GM23338 (cell line): ENCODE data around the gene NDUFAB1. TPM values are rescaled to one million over a fixed set of nuclear protein-coding genes. Genes with fewer than 3 reads are reported as not detected.

Source experiments
- ATAC-seq: fragments of 200-7000 bp; cut with Tn5 transposase; 3 replicates; pipeline ENCODE4 v1.9.1; 2020
- DNase-seq: peaks from one replicate; pipeline ENCODE4 v3.0.0-alpha.2; 2015; ENCODE audit warnings: low spot score
- H2AFZ ChIP-seq: fragments of 200-600 bp; sonication (generic); 2 replicates; pipeline ENCODE4 v1.8.0; 2016; ENCODE audit warnings: antibody characterized with exemption, mild to moderate bottlenecking, moderate library complexity
- H3F3A ChIP-seq: fragments of 200-600 bp; sonication (generic); replicated peaks from 2 replicates; pipeline ENCODE4 v1.8.0; 2017; ENCODE audit warnings: antibody characterized with exemption, mixed run types, low read depth
- H3K27ac ChIP-seq: fragments of 200-600 bp; sonication (generic); 2 replicates; pipeline ENCODE4 v1.6.1; 2016; ENCODE audit warnings: low read depth
- H3K27me3 ChIP-seq: fragments of 200-600 bp; sonication (generic); 2 replicates; pipeline ENCODE4 v1.8.0; 2016; ENCODE audit warnings: mild to moderate bottlenecking, mixed run types, moderate library complexity; ENCODE audit not compliant: insufficient read depth
- H3K36me3 ChIP-seq: fragments of 200-600 bp; sonication (generic); 2 replicates; pipeline ENCODE4 v1.8.0; 2016; ENCODE audit warnings: mild to moderate bottlenecking; ENCODE audit not compliant: insufficient read depth
- H3K4me1 ChIP-seq: fragments of 200-600 bp; sonication (generic); 2 replicates; pipeline ENCODE4 v1.8.0; 2016; ENCODE audit warnings: mild to moderate bottlenecking, moderate library complexity; ENCODE audit not compliant: insufficient read depth
- H3K4me2 ChIP-seq: fragments of 200-600 bp; sonication (generic); 2 replicates; pipeline ENCODE4 v1.7.1; 2017; ENCODE audit warnings: mixed run types
- H3K4me3 ChIP-seq: fragments of 200-600 bp; sonication (generic); 2 replicates; pipeline ENCODE4 v1.6.1; 2016; ENCODE audit warnings: mixed run types
- H3K79me2 ChIP-seq: fragments of 200-600 bp; sonication (generic); replicated peaks from 2 replicates; pipeline ENCODE4 v1.8.0; 2017; ENCODE audit warnings: mild to moderate bottlenecking; ENCODE audit not compliant: insufficient read depth
- H3K9me2 ChIP-seq: fragments of 200-600 bp; sonication (generic); 2 replicates; pipeline ENCODE4 v1.8.0; 2017; ENCODE audit not compliant: insufficient read depth
- H4K20me1 ChIP-seq: fragments of 200-600 bp; sonication (generic); replicated peaks from 2 replicates; pipeline ENCODE4 v1.8.0; 2017; ENCODE audit warnings: mild to moderate bottlenecking; ENCODE audit not compliant: insufficient read depth
- H3K27ac Mint-ChIP-seq: 2 replicates; pipeline ENCODE4 v1.8.0; 2020; ENCODE audit warnings: inconsistent platforms, mild to moderate bottlenecking, moderate library complexity, mixed read lengths
- H3K27me3 Mint-ChIP-seq: 3 replicates; pipeline ENCODE4 v1.8.0; 2022; ENCODE audit warnings: low read depth, mild to moderate bottlenecking, moderate library complexity, mixed read lengths, inconsistent platforms; ENCODE audit not compliant: insufficient read depth, poor library complexity
- H3K36me3 Mint-ChIP-seq: 3 replicates; pipeline ENCODE4 v1.8.0; 2021; ENCODE audit warnings: low read depth, mild to moderate bottlenecking, inconsistent platforms, moderate library complexity, mixed read lengths
- H3K4me1 Mint-ChIP-seq: 3 replicates; pipeline ENCODE4 v1.8.0; 2020; ENCODE audit warnings: mild to moderate bottlenecking, inconsistent platforms, mixed read lengths
- H3K4me3 Mint-ChIP-seq: 3 replicates; pipeline ENCODE4 v1.8.0; 2021; ENCODE audit warnings: moderate library complexity, mild to moderate bottlenecking, inconsistent platforms, mixed read lengths
- H3K9me3 Mint-ChIP-seq: 3 replicates; pipeline ENCODE4 v1.8.0; 2020; ENCODE audit warnings: moderate library complexity, mild to moderate bottlenecking, inconsistent platforms, mixed read lengths
- CREB1 ChIP-seq: fragments of 250-450 bp; sonication (Bioruptor Pico); IDR thresholded peaks from 2 replicates; pipeline ENCODE4 v1.5.0; 2020; ENCODE audit warnings: low read depth, mild to moderate bottlenecking, moderate library complexity
- EZH2 ChIP-seq: fragments of 200-600 bp; sonication (generic); IDR thresholded peaks from one replicate; pipeline ENCODE4 v1.8.0; 2017; ENCODE audit warnings: antibody characterized with exemption, mild to moderate bottlenecking, low read depth; ENCODE audit not compliant: unreplicated experiment
- EZH2phosphoT487 ChIP-seq: fragments of 200-600 bp; sonication (generic); IDR thresholded peaks from one replicate; pipeline ENCODE4 v1.8.1; 2018; ENCODE audit warnings: antibody characterized with exemption; ENCODE audit not compliant: unreplicated experiment
- JUNB ChIP-seq: IDR thresholded peaks from one replicate; pipeline ENCODE4 v1.6.1; 2016; ENCODE audit warnings: antibody characterized with exemption; ENCODE audit not compliant: unreplicated experiment
- NANOG ChIP-seq: IDR thresholded peaks from 2 replicates; pipeline ENCODE4 v1.6.1; 2016; ENCODE audit warnings: antibody characterized with exemption, borderline replicate concordance
- POLR2AphosphoS5 ChIP-seq: IDR thresholded peaks from 2 replicates; pipeline ENCODE4 v1.6.1; 2016; ENCODE audit warnings: antibody characterized with exemption, low read depth
- STAT1 ChIP-seq: IDR thresholded peaks from one replicate; pipeline ENCODE4 v1.6.1; 2016; ENCODE audit warnings: antibody characterized with exemption; ENCODE audit not compliant: unreplicated experiment
- ZNF114 ChIP-seq: fragments of 250-450 bp; sonication (Bioruptor Pico); IDR thresholded peaks from 2 replicates; pipeline ENCODE4 v1.5.0; 2020; ENCODE audit warnings: mild to moderate bottlenecking, moderate library complexity
- ZNF331 ChIP-seq: fragments of 250-450 bp; sonication (Bioruptor Pico); IDR thresholded peaks from 2 replicates; pipeline ENCODE4 v1.5.0; 2020; ENCODE audit warnings: low read depth, mild to moderate bottlenecking, moderate library complexity
- polyA plus RNA-seq: library from polyadenylated mRNA; unstranded; fragments of >200 nt; fragmentation: Nextera tagmentation; extraction: Ambion mirVana; gene quantifications from 2 replicates; pipeline ENCODE4 v1.2.1, GENCODE V29; 2016
- total RNA-seq: library from RNA; depleted of rRNA; stranded (reverse); fragments of >200 nt; shearing (Covaris generic); gene quantifications from 2 replicates; pipeline ENCODE4 v1.2.3, GENCODE V29; 2014
- TF ChIP-seq, protein P1 (sequence below): IDR thresholded peaks from 2 replicates; pipeline ENCODE4 v1.6.1; 2016; ENCODE audit warnings: antibody characterized with exemption
- TF ChIP-seq, protein P2 (sequence below), 2 experiments: fragments of 200-600 bp in 1 of 2; sonication (generic) in 1 of 2; conservative IDR thresholded peaks; 2 replicates each; pipeline versions ENCODE4 v1.5.1 to v1.6.1; 2016 to 2017; ENCODE audit warnings: antibody characterized with exemption in 2 of 2, low read depth in 2 of 2, mild to moderate bottlenecking in 2 of 2, moderate library complexity in 1 of 2
- TF ChIP-seq, protein P3 (sequence below): fragments of 250-450 bp; sonication (Bioruptor Pico); IDR thresholded peaks from 2 replicates; pipeline ENCODE4 v1.5.0; 2020; ENCODE audit warnings: mild to moderate bottlenecking, moderate library complexity
- TF ChIP-seq, protein P4 (sequence below): IDR thresholded peaks from one replicate; pipeline ENCODE4 v1.6.1; 2018; ENCODE audit warnings: antibody characterized with exemption; ENCODE audit not compliant: unreplicated experiment

The NDUFAB1 gene
- total and polyA plus RNA-seq, 2 experiments from 2014 or later = 136 to 477 TPM

DNA sequence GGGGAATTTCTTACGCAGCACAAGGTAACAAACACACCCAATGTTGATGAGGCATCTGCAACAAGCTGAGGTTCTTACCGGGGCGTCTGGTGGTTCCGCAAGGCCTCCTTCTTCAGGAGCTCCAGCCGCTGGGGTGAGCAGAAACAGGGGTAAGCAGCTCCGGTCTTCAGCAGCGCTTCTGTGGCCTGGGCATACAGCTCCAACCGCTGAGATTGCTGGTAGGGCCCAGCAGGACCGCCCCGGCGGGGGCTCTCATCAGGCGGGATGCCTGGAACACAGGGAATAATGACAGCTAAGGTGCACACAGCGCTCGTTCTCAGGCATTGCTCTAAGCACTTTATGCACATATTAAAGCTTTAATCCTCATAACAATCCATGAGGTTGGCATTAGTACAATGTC lies 51.7 kb downstream of the NDUFAB1 start:
- Histone ChIP-seq H3K79me2 (no peaks in the 10 kb centered on the region), H4K20me1 (peaks cover 19% of the 10 kb centered on the region), H3K4me2 (no peak overlapping the region), H2AFZ (no peak overlapping the region), H3K4me1 (no peaks in the 10 kb centered on the region), H3K27me3 (no peaks in the 10 kb centered on the region), H3K27ac (no peak overlapping the region), H3F3A (no peaks in the 10 kb centered on the region), H3K9me2 (no peaks in the 10 kb centered on the region), H3K36me3 (peaks cover 40% of the 10 kb centered on the region), H3K4me3 (no peak overlapping the region)
- Mint-ChIP-seq H3K27me3 (peaks cover 5% of the 10 kb centered on the region), H3K9me3 (no peaks in the 10 kb centered on the region), H3K4me1 (no peaks in the 10 kb centered on the region), H3K27ac (no peak overlapping the region), H3K4me3 (no peak overlapping the region), H3K36me3 (peaks cover 65% of the 10 kb centered on the region)
- ATAC-seq (no peak), DNase-seq (no peak)
- TF ChIP-seq, protein P1, sequence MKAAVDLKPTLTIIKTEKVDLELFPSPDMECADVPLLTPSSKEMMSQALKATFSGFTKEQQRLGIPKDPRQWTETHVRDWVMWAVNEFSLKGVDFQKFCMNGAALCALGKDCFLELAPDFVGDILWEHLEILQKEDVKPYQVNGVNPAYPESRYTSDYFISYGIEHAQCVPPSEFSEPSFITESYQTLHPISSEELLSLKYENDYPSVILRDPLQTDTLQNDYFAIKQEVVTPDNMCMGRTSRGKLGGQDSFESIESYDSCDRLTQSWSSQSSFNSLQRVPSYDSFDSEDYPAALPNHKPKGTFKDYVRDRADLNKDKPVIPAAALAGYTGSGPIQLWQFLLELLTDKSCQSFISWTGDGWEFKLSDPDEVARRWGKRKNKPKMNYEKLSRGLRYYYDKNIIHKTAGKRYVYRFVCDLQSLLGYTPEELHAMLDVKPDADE = no peak
- TF ChIP-seq NANOG = no peak
- TF ChIP-seq, protein P2, sequence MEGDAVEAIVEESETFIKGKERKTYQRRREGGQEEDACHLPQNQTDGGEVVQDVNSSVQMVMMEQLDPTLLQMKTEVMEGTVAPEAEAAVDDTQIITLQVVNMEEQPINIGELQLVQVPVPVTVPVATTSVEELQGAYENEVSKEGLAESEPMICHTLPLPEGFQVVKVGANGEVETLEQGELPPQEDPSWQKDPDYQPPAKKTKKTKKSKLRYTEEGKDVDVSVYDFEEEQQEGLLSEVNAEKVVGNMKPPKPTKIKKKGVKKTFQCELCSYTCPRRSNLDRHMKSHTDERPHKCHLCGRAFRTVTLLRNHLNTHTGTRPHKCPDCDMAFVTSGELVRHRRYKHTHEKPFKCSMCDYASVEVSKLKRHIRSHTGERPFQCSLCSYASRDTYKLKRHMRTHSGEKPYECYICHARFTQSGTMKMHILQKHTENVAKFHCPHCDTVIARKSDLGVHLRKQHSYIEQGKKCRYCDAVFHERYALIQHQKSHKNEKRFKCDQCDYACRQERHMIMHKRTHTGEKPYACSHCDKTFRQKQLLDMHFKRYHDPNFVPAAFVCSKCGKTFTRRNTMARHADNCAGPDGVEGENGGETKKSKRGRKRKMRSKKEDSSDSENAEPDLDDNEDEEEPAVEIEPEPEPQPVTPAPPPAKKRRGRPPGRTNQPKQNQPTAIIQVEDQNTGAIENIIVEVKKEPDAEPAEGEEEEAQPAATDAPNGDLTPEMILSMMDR (conservative IDR thresholded peaks at IDR 0.05; ENCODE audit: low read depth in 2 of 2) = no peak
- TF ChIP-seq EZH2phosphoT487 = no peak
- TF ChIP-seq STAT1 = no peak
- TF ChIP-seq, protein P3, sequence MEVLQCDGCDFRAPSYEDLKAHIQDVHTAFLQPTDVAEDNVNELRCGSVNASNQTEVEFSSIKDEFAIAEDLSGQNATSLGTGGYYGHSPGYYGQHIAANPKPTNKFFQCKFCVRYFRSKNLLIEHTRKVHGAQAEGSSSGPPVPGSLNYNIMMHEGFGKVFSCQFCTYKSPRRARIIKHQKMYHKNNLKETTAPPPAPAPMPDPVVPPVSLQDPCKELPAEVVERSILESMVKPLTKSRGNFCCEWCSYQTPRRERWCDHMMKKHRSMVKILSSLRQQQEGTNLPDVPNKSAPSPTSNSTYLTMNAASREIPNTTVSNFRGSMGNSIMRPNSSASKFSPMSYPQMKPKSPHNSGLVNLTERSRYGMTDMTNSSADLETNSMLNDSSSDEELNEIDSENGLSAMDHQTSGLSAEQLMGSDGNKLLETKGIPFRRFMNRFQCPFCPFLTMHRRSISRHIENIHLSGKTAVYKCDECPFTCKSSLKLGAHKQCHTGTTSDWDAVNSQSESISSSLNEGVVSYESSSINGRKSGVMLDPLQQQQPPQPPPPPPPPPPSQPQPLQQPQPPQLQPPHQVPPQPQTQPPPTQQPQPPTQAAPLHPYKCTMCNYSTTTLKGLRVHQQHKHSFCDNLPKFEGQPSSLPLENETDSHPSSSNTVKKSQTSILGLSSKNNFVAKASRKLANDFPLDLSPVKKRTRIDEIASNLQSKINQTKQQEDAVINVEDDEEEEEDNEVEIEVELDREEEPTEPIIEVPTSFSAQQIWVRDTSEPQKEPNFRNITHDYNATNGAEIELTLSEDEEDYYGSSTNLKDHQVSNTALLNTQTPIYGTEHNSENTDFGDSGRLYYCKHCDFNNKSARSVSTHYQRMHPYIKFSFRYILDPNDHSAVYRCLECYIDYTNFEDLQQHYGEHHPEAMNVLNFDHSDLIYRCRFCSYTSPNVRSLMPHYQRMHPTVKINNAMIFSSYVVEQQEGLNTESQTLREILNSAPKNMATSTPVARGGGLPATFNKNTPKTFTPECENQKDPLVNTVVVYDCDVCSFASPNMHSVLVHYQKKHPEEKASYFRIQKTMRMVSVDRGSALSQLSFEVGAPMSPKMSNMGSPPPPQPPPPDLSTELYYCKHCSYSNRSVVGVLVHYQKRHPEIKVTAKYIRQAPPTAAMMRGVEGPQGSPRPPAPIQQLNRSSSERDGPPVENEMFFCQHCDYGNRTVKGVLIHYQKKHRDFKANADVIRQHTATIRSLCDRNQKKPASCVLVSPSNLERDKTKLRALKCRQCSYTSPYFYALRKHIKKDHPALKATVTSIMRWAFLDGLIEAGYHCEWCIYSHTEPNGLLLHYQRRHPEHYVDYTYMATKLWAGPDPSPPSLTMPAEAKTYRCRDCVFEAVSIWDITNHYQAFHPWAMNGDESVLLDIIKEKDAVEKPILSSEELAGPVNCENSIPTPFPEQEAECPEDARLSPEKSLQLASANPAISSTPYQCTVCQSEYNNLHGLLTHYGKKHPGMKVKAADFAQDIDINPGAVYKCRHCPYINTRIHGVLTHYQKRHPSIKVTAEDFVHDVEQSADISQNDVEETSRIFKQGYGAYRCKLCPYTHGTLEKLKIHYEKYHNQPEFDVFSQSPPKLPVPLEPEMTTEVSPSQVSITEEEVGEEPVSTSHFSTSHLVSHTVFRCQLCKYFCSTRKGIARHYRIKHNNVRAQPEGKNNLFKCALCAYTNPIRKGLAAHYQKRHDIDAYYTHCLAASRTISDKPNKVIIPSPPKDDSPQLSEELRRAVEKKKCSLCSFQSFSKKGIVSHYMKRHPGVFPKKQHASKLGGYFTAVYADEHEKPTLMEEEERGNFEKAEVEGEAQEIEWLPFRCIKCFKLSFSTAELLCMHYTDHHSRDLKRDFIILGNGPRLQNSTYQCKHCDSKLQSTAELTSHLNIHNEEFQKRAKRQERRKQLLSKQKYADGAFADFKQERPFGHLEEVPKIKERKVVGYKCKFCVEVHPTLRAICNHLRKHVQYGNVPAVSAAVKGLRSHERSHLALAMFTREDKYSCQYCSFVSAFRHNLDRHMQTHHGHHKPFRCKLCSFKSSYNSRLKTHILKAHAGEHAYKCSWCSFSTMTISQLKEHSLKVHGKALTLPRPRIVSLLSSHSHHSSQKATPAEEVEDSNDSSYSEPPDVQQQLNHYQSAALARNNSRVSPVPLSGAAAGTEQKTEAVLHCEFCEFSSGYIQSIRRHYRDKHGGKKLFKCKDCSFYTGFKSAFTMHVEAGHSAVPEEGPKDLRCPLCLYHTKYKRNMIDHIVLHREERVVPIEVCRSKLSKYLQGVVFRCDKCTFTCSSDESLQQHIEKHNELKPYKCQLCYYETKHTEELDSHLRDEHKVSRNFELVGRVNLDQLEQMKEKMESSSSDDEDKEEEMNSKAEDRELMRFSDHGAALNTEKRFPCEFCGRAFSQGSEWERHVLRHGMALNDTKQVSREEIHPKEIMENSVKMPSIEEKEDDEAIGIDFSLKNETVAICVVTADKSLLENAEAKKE = no peak
- TF ChIP-seq ZNF114 (CRISPR knock-in tag) = no peak
- no peak for TF ChIP-seq CREB1 (CRISPR knock-in tag)
- TF ChIP-seq, protein P4, sequence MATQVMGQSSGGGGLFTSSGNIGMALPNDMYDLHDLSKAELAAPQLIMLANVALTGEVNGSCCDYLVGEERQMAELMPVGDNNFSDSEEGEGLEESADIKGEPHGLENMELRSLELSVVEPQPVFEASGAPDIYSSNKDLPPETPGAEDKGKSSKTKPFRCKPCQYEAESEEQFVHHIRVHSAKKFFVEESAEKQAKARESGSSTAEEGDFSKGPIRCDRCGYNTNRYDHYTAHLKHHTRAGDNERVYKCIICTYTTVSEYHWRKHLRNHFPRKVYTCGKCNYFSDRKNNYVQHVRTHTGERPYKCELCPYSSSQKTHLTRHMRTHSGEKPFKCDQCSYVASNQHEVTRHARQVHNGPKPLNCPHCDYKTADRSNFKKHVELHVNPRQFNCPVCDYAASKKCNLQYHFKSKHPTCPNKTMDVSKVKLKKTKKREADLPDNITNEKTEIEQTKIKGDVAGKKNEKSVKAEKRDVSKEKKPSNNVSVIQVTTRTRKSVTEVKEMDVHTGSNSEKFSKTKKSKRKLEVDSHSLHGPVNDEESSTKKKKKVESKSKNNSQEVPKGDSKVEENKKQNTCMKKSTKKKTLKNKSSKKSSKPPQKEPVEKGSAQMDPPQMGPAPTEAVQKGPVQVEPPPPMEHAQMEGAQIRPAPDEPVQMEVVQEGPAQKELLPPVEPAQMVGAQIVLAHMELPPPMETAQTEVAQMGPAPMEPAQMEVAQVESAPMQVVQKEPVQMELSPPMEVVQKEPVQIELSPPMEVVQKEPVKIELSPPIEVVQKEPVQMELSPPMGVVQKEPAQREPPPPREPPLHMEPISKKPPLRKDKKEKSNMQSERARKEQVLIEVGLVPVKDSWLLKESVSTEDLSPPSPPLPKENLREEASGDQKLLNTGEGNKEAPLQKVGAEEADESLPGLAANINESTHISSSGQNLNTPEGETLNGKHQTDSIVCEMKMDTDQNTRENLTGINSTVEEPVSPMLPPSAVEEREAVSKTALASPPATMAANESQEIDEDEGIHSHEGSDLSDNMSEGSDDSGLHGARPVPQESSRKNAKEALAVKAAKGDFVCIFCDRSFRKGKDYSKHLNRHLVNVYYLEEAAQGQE = no peak
- TF ChIP-seq EZH2 = no peak
- TF ChIP-seq POLR2AphosphoS5 = no peak
- TF ChIP-seq JUNB = no peak
- TF ChIP-seq ZNF331 = no peak
